K562 treated with DMSO at 1 percent for 12 hours (cell line): ENCODE data around the gene DYNC2H1. TPM values are rescaled to one million over a fixed set of nuclear protein-coding genes. Genes with fewer than 3 reads are reported as not detected.

Source experiments
- total RNA-seq: library from RNA; unstranded; fragments of 300-600 nt; gene quantifications from 2 replicates; pipeline ENCODE4 v1.2.3, GENCODE V29; 2022; ENCODE audit not compliant: insufficient read depth

The DYNC2H1 gene, protein sequence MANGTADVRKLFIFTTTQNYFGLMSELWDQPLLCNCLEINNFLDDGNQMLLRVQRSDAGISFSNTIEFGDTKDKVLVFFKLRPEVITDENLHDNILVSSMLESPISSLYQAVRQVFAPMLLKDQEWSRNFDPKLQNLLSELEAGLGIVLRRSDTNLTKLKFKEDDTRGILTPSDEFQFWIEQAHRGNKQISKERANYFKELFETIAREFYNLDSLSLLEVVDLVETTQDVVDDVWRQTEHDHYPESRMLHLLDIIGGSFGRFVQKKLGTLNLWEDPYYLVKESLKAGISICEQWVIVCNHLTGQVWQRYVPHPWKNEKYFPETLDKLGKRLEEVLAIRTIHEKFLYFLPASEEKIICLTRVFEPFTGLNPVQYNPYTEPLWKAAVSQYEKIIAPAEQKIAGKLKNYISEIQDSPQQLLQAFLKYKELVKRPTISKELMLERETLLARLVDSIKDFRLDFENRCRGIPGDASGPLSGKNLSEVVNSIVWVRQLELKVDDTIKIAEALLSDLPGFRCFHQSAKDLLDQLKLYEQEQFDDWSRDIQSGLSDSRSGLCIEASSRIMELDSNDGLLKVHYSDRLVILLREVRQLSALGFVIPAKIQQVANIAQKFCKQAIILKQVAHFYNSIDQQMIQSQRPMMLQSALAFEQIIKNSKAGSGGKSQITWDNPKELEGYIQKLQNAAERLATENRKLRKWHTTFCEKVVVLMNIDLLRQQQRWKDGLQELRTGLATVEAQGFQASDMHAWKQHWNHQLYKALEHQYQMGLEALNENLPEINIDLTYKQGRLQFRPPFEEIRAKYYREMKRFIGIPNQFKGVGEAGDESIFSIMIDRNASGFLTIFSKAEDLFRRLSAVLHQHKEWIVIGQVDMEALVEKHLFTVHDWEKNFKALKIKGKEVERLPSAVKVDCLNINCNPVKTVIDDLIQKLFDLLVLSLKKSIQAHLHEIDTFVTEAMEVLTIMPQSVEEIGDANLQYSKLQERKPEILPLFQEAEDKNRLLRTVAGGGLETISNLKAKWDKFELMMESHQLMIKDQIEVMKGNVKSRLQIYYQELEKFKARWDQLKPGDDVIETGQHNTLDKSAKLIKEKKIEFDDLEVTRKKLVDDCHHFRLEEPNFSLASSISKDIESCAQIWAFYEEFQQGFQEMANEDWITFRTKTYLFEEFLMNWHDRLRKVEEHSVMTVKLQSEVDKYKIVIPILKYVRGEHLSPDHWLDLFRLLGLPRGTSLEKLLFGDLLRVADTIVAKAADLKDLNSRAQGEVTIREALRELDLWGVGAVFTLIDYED (N-terminal part only)
- total RNA-seq, result 0.30 and 0.66 TPM in 2 replicates

DNA sequence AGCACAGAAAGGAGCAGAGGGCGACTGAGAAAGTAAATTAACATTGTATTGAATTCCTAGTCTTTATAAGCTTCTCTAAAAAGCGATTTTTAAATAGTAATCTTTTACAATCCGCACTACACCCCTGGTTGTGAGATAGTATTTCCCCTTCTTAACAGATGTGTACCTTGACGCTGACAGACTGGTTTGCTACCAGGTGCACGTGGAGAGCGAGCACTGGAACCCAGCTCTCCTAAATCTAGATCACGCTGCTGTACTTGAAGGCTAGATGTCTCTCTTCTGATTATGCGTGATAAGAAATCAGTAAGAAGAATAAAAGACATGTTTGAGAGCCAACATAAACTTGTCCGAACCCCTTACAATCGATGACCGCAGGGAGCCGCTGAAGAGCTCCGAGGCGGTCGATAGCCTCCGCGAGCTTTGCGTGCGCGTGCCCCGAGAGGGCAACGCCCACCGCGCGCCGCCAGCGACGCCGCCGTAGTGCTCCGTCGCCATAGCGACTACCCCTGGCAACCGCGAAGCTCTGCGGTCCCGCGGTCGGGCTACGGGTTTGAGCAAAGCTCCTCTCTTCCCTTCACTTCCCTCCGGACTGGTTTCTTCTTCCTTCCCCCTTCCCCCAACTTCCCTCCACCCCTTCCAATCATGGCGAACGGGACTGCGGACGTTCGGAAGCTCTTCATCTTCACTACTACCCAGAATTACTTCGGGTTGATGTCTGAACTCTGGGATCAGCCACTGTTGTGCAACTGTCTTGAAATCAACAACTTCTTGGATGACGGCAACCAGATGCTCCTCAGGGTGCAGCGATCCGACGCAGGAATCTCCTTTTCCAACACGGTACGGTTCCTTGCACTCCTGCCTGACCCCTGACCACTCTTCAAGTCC lies at the start of gene DYNC2H1:
Gene DYNC2H1 (plus strand): TSS at position 494 of the 885 bp plus-strand sequence. CDS start 149 bp downstream, at position 643.

DNA sequence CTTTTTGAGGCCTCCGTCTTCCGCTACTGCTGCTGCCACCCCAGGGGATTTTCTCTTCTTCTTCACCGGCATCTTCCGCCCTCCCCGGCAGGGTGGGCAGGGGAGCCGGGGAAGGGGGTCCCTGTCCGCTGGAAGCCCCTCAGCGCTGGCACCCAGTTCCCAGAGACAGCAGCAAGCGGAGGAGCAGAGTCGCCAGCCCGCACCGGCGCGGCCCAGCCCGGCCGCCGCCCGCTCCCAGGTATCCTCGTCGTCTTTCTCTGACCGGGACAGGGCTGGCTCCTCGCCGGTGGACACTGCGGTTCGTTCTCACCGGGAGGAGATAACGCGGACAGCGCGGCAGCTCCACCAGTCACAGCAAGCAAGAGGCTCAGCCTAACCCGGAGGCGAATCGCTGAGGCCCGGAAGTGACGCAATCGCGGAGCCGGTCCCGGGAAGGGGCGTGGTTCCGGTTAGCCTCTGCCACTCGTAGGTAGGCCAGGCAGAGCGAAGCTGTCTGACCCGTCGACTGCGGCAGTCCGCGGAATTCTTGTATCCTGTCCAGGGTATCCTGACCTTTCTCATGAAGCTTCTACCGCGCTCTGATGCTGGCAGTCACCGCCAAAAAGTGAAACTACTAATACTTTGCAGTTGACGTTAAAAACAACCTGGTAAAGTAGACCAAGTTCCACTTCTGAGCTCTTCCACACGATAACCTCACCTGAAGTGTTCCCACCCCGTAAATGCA lies 17.3 kb upstream of the DYNC2H1 start, which contains the start of gene DCUN1D5:
Gene DCUN1D5 (minus strand): TSS at position 360 of the 724 bp plus-strand sequence. CDS start 288 bp downstream, at position 72.

Other genes with a start within 250 kb of the DYNC2H1 start
- not detected in 2 replicates for gene MMP12, start 234.4 kb upstream of the DYNC2H1 start, total RNA-seq
- gene MMP13, start 153.7 kb upstream of the DYNC2H1 start, total RNA-seq, result not detected in 2 replicates
- 43.0 and 71.7 TPM in 2 replicates for gene DCUN1D5, start 17.3 kb upstream of the DYNC2H1 start, total RNA-seq